Astrocyte of the cerebellum (primary cell): ENCODE data around the gene UXS1.
A peak's percentile ranks its signal among the peaks of the same experiment; 100 is the strongest.

Experiments used
- DNase-seq: peaks from one replicate; pipeline ENCODE4 v3.0.0-alpha.2; 2011; ENCODE audit warnings: low read depth
- H3K4me3 ChIP-seq: 2 replicates; pipeline ENCODE4 v1.5.1; 2011; ENCODE audit warnings: mild to moderate bottlenecking, low read depth, low read length, moderate library complexity
- CTCF ChIP-seq: IDR thresholded peaks from 2 replicates; pipeline ENCODE4 v1.5.1; 2012; ENCODE audit warnings: low read length, low read depth, moderate library complexity, mild to moderate bottlenecking; ENCODE audit errors: missing control alignments
- in situ Hi-C: cut with HindIII; loops from 2 replicates; pipeline ENCODE4 v1.10.0; 2017; ENCODE audit warnings: low sequenced_read_pairs

The UXS1 gene

GRCh38 chr2:106053116-106053515 lies 141.0 kb downstream of the UXS1 start:
- peak; percentile 9 for DNase-seq
- H3K4me3 ChIP-seq, result no peak overlapping the region
- TF ChIP-seq CTCF, result no peak
- in situ Hi-C loops, result no loop called here

GRCh38 chr2:106044859-106045258 lies 149.2 kb downstream of the UXS1 start:
- in situ Hi-C loops, result no loop called here
- no peak for TF ChIP-seq CTCF
- H3K4me3 ChIP-seq, result no peak overlapping the region
- DNase-seq, result no peak

GRCh38 chr2:106044021-106044420 lies 150.1 kb downstream of the UXS1 start:
- H3K4me3 ChIP-seq, result no peak overlapping the region
- in situ Hi-C loops, result no loop called here
- DNase-seq, result no peak
- no peak for TF ChIP-seq CTCF
